HEK293T (cell line): ENCODE measurements around the gene SNAP91.

Experiments
- CTCF ChIA-PET: fragments of 350-600 bp; formaldehyde crosslinking; extraction: SDS; loops from one replicate; lab custom pipeline; 2021; ENCODE audit warnings: antibody characterized with exemption, inconsistent platforms; lab: Yijun Ruan, JAX
- POLR2A ChIA-PET: fragments of 350-600 bp; formaldehyde crosslinking; extraction: SDS; loops from one replicate; lab custom pipeline; 2020; ENCODE audit warnings: antibody characterized with exemption, inconsistent platforms; lab: Yijun Ruan, JAX
- DNase-seq: peaks from one replicate; pipeline ENCODE4 v3.0.0; 2012; ENCODE audit warnings: mixed read lengths; ENCODE audit errors: extremely low spot score
- ARNT ChIP-seq: fragments of 450-650 bp; IDR thresholded peaks from 2 replicates; pipeline ENCODE4 v1.6.1; 2017; ENCODE audit warnings: mild to moderate bottlenecking
- BHLHE40 ChIP-seq: fragments of 450-650 bp; IDR thresholded peaks from 2 replicates; pipeline ENCODE4 v1.6.1; 2016; ENCODE audit warnings: mild to moderate bottlenecking, moderate library complexity, borderline replicate concordance
- CTBP1 ChIP-seq: fragments of 450-650 bp; IDR thresholded peaks from 2 replicates; pipeline ENCODE4 v1.6.1; 2016; ENCODE audit warnings: borderline replicate concordance
- ELF4 ChIP-seq: fragments of 450-650 bp; IDR thresholded peaks from 2 replicates; pipeline ENCODE4 v1.6.1; 2017; ENCODE audit warnings: antibody characterized with exemption
- FOXA1 ChIP-seq: fragments of 450-650 bp; IDR thresholded peaks from 2 replicates; pipeline ENCODE4 v1.6.1; 2016; ENCODE audit warnings: mild to moderate bottlenecking
- FOXK2 ChIP-seq: fragments of 450-650 bp; IDR thresholded peaks from 2 replicates; pipeline ENCODE4 v1.6.1; 2016; ENCODE audit warnings: mild to moderate bottlenecking
- FOXM1 ChIP-seq: fragments of 450-650 bp; IDR thresholded peaks from 2 replicates; pipeline ENCODE4 v1.6.1; 2017; ENCODE audit warnings: mild to moderate bottlenecking, borderline replicate concordance
- HDGF ChIP-seq: fragments of 450-650 bp; IDR thresholded peaks from 2 replicates; pipeline ENCODE4 v1.6.1; 2017; ENCODE audit warnings: antibody characterized with exemption, borderline replicate concordance
- L3MBTL2 ChIP-seq: fragments of 450-650 bp; conservative IDR thresholded peaks from 2 replicates; pipeline ENCODE4 v1.6.1; 2016; ENCODE audit warnings: mild to moderate bottlenecking
- LEF1 ChIP-seq: fragments of 450-650 bp; IDR thresholded peaks from 2 replicates; pipeline ENCODE4 v1.6.1; 2017; ENCODE audit warnings: mild to moderate bottlenecking, borderline replicate concordance
- NFRKB ChIP-seq: fragments of 450-650 bp; IDR thresholded peaks from 2 replicates; pipeline ENCODE4 v1.6.1; 2016; ENCODE audit warnings: mild to moderate bottlenecking, moderate library complexity
- SP1 ChIP-seq: fragments of 450-650 bp; IDR thresholded peaks from 2 replicates; pipeline ENCODE4 v1.6.1; 2017
- SUZ12 ChIP-seq: fragments of 450-650 bp; IDR thresholded peaks from 2 replicates; pipeline ENCODE4 v1.6.1; 2016; ENCODE audit warnings: mild to moderate bottlenecking
- TARDBP ChIP-seq: fragments of 450-650 bp; IDR thresholded peaks from 2 replicates; pipeline ENCODE4 v1.6.1; 2016
- ZNF384 ChIP-seq: fragments of 450-650 bp; IDR thresholded peaks from 2 replicates; pipeline ENCODE4 v1.6.1; 2016
- TF ChIP-seq, protein P1 (sequence below): fragments of 450-650 bp; IDR thresholded peaks from 2 replicates; pipeline ENCODE4 v1.6.1; 2016

The SNAP91 gene

DNA sequence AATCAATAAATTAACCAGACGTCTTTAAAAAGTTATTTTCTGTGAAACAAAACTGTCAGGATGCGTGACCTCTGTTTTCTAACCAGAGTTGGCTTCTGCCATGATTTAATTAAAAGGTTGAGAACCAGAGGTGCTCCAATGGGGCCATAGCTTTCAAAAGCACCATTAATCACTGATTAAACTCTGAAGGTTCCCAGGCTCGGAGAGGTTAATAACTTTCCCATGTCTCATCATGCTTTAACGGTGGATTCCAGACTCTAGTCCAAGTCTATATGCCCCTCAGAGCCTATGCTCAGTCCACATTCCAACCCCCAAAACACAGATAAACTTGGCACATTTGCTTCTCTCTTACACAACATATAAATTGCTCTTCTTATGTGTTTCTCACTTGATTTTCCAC is 95.5 kb downstream of the SNAP91 start:
- POLR2A ChIA-PET: no interaction called here
- CTCF ChIA-PET: interaction anchor here (0.6 kb wide), 1 partner anchor 195 kb away, joined by 4 read pairs; no protein-coding TSS in a partner anchor
- DNase-seq: no peak

DNA sequence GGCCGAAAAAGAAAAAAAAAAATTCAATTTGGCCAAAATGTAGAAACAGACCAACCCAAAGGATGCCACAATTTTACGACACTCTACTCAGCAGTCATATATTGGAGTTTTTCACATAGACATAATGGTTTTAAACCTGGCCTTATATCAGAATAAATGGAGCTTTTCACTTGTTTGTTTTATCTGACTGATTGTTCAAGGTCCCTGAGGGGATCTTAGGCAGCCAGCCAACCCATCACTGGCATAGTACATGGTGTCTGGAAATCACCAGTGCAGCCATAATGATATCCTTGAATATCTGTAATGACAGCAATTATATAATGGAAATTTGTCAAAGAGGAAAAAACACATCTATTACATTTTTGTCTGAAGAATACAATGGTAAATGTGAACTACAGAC is 99.7 kb downstream of the SNAP91 start:
- no peak for DNase-seq
- ChIA-PET POLR2A (no interaction called here), CTCF (interaction anchor here (0.6 kb wide), 1 partner anchor 1011 kb away, joined by 3 read pairs; no protein-coding TSS in a partner anchor)
- TF ChIP-seq NFRKB: no peak
- no peak for TF ChIP-seq HDGF
- no peak for TF ChIP-seq BHLHE40
- no peak for TF ChIP-seq FOXA1
- no peak for TF ChIP-seq CTBP1
- TF ChIP-seq FOXK2: no peak
- no peak for TF ChIP-seq L3MBTL2
- TF ChIP-seq SP1: no peak
- TF ChIP-seq ARNT: no peak
- no peak for TF ChIP-seq SUZ12
- TF ChIP-seq FOXM1: no peak
- no peak for TF ChIP-seq ELF4
- TF ChIP-seq TARDBP: no peak
- TF ChIP-seq, protein P1, sequence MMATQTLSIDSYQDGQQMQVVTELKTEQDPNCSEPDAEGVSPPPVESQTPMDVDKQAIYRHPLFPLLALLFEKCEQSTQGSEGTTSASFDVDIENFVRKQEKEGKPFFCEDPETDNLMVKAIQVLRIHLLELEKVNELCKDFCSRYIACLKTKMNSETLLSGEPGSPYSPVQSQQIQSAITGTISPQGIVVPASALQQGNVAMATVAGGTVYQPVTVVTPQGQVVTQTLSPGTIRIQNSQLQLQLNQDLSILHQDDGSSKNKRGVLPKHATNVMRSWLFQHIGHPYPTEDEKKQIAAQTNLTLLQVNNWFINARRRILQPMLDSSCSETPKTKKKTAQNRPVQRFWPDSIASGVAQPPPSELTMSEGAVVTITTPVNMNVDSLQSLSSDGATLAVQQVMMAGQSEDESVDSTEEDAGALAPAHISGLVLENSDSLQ: no peak
- no peak for TF ChIP-seq ZNF384
- TF ChIP-seq LEF1: no peak

More for the DNA sequence above, 95.5 kb downstream of the SNAP91 start:
- no peak for TF ChIP-seq BHLHE40

DNA sequence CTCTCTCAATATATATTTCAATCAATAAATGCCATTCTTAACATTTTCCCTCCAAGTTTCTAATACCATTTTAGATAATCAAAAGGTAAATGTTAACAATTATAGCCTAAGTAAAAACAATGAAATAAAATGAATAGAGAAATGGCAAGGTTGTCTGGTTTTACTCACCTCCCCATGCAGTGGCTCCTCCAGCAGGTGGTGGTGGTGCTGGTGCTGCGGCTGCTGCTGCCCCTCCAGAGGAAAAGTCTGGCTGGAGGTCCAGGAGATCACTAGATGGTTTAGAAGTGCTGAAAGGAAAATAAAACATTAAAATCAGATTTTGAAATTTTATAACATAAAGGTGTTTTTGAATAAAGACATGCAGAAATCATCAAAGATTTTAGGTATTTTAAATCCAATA is 103.4 kb downstream of the SNAP91 start:
- TF ChIP-seq ARNT: no peak
- ChIA-PET CTCF (no interaction called here), POLR2A (no interaction called here)

DNA sequence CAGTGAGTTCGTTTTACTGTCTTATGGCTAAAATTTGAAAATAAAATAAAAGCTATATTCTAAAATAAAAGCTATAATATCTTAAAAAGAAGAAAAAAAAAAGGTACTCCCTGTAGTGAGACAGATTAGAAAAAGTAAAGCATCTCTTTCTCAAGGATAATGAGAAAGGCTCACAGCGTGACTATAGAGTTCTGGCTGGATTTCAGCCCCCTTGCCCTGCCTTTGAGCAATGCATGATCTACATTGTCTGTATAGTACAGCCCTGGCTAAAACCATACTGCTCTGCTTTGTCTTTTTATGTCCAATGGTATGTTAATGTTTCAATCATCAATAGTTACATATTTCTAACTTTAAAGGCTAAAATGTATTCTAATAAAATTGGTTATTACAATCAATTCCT is 105.3 kb downstream of the SNAP91 start:
- POLR2A ChIA-PET: no interaction called here
- no peak for DNase-seq
- CTCF ChIA-PET: interaction anchor here (3.1 kb wide), 1 partner anchor 12 kb away, joined by 13 read pairs; no protein-coding TSS in a partner anchor
- TF ChIP-seq TARDBP (no peak), BHLHE40 (no peak), ZNF384 (no peak), L3MBTL2 (no peak), SP1 (no peak), SUZ12 (no peak), HDGF (no peak)

More for the DNA sequence above, 103.4 kb downstream of the SNAP91 start:
- no peak for DNase-seq

DNA sequence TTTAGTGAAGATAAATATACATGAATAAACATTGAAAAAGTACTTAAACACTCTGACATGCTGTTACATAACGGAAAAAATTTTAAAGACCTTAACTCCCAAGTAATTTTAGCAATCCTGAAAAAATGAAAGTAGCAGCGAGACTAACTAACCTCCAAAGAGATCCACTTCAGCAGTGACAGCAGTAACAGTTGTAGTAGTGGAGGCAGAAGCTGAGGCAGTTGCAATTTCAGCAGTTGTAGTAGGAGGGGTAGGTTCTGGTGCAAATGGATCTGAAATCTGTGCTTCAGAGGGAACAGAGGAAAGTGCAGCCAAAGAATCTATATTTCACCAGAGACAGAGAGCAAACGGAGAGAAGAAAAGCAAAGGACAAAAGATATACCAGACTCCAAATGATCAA is 107.8 kb downstream of the SNAP91 start:
- ChIA-PET CTCF (interaction anchor here (1.2 kb wide), 1 partner anchor 14 kb away, joined by 3 read pairs; no protein-coding TSS in a partner anchor), POLR2A (no interaction called here)
- DNase-seq: no peak
- TF ChIP-seq LEF1: no peak
- no peak for TF ChIP-seq SP1
- no peak for TF ChIP-seq TARDBP
- TF ChIP-seq HDGF: no peak
- TF ChIP-seq NFRKB: no peak
- TF ChIP-seq ARNT: no peak
- TF ChIP-seq CTBP1: no peak
- no peak for TF ChIP-seq FOXA1

DNA sequence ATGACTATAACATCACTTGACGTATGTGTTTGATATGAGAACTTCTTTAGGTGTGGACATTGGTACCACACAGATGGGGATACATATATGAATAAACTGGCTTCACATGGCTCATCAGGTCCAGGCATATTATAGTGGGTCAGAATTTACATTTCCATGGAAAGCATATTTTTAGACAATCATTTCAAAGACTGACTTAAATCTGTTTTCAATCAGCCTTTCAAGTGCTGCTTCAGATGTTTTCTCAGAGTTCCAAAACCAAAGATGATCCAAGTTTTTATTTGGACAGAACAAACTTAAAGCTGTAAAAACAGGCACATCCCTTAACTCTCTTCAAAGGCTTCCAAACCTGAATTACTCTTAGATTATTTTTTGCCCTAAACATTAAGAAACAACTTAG is 108.4 kb downstream of the SNAP91 start:
- POLR2A ChIA-PET: no interaction called here
- TF ChIP-seq, protein P1: no peak
- TF ChIP-seq ARNT (no peak), SUZ12 (no peak), L3MBTL2 (no peak), ZNF384 (no peak)
- DNase-seq: no peak
- CTCF ChIA-PET: interaction anchor here (1.2 kb wide), 1 partner anchor 14 kb away, joined by 3 read pairs; no protein-coding TSS in a partner anchor

DNA sequence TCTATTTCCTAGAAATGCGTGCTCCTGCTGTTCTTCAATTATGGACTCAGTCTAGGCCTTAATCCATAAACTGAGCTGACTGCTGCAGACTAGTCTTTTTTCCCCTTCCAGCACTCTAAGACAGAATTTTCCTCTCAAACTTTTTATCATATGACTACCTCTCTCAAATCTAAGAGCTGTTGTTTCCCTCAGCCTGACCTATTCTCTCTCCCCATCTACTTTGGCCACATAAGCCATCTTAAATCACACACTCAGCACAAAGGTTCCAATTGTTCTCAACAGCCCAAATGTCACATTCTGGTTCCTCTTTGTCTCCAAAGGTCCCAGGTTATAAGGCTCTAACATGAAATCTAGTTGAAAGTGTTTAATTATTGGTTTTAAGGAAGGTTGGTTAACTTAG is 111.4 kb downstream of the SNAP91 start:
- ChIA-PET CTCF (interaction anchor here (0.6 kb wide), 1 partner anchor 12 kb away, joined by 4 read pairs; no protein-coding TSS in a partner anchor), POLR2A (no interaction called here)
- TF ChIP-seq NFRKB (no peak), HDGF (no peak), TARDBP (no peak), BHLHE40 (no peak), ZNF384 (no peak), SUZ12 (no peak), FOXA1 (no peak), FOXM1 (no peak), ELF4 (no peak), ARNT (no peak)
- no peak for DNase-seq

DNA sequence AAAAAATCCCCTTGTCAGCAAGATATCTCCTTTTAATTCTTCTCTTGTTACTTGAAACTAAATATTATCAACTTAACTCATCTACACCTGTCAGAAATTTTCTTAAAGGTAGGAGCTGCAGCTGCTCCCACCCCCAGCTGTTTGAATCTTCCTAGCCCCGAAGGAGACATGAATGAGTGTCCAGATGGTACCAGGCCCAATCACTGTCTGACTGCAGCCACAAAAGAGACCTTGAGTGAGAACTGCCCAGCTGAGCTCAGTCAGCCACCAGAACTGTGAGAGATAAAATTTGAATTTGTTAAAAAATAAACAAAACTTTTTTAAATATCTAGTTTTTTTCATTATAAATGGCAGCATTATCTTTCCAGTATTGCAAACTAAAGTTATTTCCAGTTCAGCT is 111.8 kb downstream of the SNAP91 start:
- no peak for DNase-seq
- TF ChIP-seq FOXA1 (no peak), FOXM1 (no peak)
- ChIA-PET POLR2A (no interaction called here), CTCF (no interaction called here)
